NCI-H1417 treated with DMSO at 0.1 percent for 48 hours (cell line): ENCODE results near the gene MAG.

ENCODE experiments used
- DNase-seq: peaks from one replicate; lab custom pipeline; 2025; lab: John Stamatoyannopoulos, UW

MAG gene

GRCh38 chr19:35265126-35265899 is 26.6 kb upstream of the MAG start:
- DNase-seq: no peak

- DNase-seq: no peak
Observed at GRCh38 chr19:35265900-35266519, 26.0 kb upstream of the MAG start.

GRCh38 chr19:35266520-35267352 is 25.2 kb upstream of the MAG start:
- DNase-seq: no peak

DNA sequence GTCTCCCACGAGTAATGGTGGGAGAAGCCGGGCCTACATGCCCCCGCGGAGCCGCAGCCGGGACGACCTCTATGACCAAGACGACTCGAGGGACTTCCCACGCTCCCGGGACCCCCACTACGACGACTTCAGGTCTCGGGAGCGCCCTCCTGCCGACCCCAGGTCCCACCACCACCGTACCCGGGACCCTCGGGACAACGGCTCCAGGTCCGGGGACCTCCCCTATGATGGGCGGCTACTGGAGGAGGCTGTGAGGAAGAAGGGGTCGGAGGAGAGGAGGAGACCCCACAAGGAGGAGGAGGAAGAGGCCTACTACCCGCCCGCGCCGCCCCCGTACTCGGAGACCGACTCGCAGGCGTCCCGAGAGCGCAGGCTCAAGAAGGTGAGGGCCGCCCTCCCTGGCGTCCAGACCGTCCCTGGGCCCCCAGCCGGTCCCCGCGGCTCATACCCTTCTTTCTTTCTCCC is 24.6 kb upstream of the MAG start:
- DNase-seq: no peak

GRCh38 chr19:35267818-35268535 is 24.0 kb upstream of the MAG start:
- no peak for DNase-seq

DNA sequence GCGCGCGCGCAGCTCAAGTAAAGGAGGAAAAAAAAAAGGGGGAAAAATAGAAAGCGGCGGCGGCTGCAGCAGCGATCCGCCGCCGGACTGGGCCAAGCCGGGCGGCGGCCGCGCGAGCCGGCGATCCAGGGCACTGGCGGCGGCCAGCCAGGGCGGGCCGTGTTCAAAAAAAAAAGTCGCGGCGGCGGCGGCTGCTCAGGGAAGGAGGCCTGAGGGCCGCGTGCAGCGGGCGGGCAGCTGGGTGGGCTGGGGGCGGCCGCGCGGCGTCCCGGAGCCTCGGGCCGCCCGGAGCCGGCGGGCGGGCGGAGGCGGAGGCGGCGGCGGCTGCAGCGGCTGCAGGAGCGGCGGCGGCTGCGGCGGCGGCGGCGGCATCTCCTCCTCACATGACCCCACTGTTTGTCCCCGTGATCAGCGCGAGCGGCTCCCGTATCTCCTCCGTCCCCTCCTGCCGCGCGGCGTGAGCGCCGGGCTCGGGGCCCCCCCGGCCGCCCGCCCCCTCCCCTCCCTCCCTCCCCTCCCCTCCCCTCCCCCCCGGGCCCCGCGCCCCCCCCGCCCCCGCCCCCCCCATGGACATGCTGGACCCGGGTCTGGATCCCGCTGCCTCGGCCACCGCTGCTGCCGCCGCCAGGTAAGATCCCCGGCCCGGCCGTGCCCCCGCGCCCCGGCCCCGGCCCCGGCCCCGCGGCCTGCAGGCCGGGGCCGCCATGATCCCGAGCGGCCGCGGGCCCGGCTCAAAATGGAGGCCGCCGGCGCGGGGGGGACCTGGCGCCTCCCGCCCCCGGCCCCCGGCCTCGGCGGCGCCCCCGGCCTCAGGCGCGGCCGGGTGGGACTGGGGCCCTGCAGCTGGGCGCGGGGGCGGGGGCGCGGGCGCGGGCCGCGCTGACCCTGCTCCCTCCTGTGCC is 23.2 kb upstream of the MAG start, which contains the start of gene USF2:
TSS of gene USF2 (plus strand) at position 427 of the 902 bp plus-strand sequence. CDS start at position 567, 140 bp downstream.
- no peak for DNase-seq

GRCh38 chr19:35269438-35270117 is 22.4 kb upstream of the MAG start:
- DNase-seq: peak; percentile 11

- DNase-seq: no peak
Observed at GRCh38 chr19:35270381-35270811, 21.6 kb upstream of the MAG start.

DNA sequence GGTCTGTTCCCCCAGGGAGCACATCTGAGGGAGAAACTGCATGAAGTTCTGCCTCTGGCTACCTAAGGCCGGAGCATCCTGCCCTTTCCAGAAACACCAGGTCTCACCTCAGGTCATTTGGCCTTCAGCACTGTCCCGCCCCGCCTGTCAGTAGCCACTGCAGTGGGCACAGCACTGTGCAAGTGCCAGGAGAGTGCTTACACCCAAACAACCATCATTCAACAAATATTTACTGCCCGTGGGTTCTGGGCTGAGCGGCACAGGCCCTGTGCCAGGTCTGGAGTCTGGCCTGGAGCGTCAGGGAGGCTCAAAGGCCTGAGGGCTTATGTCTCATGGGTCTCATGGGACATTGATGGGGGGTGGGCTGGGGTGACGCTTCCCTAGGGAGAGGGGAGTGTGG is 20.4 kb upstream of the MAG start:
- DNase-seq: no peak

DNA sequence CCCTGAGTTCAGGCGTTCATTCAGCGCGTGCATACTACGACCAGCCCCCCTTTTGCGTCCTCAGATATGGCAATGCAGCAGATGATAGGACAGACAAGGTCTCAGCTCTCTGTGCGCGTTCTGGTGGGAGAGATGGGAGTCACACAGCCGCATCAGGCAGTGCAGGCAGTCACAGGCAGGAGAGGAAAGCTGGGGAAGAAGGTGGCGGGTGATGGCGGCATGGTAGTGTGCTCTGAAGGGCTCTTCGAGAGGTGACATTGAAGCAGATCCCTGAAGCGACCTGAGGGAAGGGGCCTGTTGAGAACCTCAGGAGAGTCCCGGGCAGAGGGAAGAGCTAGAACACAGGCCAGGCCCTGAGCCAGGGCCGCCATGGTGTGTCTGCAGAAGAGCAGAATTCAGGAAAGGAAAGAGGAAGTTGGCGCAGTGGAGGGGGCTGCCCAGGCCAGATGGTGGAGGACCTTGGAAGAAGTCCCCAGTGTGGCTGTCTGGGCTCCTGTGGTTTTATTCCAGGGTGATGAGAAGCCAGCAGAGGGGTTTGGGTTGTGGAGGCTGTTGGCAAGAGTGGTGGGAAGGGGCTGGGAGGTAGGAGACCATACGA is 19.7 kb upstream of the MAG start:
- no peak for DNase-seq

DNA sequence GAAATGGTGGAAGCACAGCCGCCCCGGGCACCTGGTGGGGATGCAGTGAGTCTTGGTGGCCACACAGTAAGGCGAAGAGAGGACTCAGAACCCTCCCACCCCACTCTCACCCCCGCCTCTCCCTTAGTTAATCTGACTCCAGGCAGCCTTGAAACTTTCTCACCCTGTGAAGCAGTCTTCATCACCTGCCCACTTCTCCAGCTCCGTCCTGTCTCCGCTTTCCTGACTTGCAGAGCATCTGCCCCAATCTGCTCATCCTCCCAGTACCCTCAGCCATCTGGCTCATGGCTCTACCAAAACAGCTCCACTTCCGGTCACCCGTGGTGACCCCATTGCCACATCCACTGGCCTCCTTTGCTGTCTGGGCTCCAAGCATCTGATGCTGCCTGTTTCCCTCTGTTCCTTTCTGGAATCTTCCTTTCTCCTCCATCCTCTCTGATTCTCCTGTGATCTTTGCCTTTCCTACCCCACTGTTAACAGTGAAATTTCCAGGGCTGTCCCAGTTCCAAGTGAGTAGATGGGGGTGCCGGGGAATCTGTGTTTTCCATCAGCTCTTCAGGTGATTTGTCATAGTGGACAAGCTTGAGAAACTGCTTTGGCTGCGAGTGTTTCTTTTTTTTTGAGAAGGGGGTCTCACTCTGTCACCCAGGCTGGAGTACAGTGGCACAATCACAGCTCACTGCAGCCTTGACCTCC is 18.9 kb upstream of the MAG start:
- no peak for DNase-seq

DNA sequence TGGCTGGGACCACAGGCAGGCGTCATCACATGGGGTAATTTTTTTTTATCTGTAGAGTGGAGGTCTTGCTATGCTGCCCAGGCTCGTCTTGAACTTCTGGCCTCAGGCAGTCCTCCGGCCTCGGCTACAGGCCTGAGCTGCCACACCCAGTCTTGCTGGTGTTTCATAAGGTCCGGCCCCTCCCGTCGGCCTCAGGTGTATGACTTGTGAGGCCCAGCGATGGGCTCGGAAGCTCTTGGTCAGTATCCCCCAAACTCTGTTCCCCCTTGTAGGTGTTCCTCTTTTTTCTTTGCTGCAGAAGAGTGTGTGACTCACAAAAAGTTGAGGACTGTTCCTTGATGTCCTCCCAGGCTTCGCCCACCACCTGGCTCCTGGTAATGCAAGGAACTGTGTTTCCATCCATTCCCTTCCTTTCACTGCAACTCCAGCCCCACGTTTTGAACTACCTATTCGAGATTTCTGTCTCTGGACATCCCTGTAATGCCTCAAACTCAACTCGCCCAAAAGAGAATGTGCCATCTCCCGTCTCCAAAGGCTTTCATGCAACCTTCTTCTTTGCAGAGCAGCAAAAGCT is 18.2 kb upstream of the MAG start:
- no peak for DNase-seq

DNA sequence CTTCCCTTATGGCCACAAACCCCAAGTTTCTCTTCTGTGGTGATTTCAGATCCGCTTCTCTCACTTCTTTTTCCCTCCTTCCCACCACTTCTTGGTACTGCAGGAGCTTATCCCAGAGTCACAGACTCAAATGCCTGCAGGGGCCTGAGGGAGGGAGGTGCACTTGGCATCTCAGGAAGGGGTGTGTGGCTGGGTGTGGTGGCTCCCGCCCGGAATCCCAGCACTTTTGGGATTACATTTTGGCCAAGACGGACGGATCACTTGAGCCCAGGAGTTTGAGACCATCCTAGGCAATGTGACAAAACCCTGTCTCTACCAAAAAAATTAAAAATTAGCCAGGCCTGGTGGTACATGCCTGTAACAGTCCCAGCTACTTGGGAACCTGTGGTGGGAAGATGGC is 17.6 kb upstream of the MAG start:
- no peak for DNase-seq

DNA sequence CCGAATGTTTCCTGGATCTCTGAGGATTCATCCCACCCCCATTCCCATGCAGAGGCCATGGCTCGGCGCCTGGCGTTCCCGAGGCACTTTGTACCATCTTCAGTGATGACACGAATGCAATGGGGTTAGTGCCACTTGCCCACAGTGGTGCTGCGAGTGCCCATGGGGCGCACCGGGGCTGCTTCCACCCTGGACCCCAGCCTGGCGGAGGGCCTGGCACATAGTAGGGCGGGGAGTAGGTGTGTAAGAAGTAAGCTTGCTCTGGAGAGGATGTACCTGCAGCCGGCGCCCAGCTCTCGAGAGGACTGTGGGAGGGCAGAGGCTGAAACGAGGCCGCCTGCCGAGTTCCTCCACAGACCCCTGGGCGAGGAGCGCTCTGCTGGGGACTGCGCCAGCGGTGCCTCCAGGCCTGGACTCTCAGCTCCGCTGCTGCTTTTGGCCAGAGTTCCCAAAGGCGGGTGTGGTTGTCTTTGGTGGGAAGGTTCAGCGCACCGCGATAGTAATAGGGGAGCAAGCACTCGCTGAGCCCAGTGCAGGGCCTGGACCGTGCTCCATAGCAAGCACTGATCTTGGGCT is 15.2 kb upstream of the MAG start:
- DNase-seq: no peak

DNA sequence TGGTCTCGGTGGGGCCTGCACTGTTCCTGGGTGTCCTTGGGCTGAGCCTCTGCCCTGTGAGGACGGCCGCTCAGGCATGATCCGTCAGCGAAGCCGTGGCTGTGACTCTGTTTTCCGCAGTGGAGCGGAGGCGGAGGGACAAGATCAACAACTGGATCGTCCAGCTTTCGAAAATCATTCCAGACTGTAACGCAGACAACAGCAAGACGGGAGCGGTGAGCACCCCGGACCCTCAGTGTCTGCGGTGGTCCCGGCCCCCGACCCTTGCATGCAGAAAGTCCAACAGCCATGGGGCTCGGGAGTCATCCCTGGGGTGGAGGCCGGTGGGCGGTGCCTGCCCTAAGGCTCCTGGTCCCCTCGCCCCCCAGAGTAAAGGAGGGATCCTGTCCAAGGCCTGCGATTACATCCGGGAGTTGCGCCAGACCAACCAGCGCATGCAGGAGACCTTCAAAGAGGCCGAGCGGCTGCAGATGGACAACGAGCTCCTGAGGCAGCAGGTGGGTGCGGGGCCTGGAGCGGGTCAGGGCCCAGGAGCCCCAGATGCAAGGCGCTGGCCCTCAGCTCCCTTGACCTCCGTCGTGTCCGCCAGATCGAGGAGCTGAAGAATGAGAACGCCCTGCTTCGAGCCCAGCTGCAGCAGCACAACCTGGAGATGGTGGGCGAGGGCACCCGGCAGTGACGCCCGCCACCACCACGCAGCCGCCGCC is 13.2 kb upstream of the MAG start:
- DNase-seq: no peak

- DNase-seq: no peak
Observed at GRCh38 chr19:35279374-35279773, 12.6 kb upstream of the MAG start.

- DNase-seq: no peak
Observed at GRCh38 chr19:35279985-35280821, 11.8 kb upstream of the MAG start.
